Activated CD8-positive, alpha-beta memory T cell treated with anti-CD3 and anti-CD28 coated beads, Interleukin-2, amount 10 ng/mL, durations not matched to agents 7 days and 5 days (primary cell): ENCODE data around the gene AICDA. TPM values are rescaled to one million over a fixed set of nuclear protein-coding genes. Genes with fewer than 3 reads are reported as not detected.
"Not testable (repeated sequence)": the region's sequence is repeated elsewhere in the genome, so short reads cannot be mapped to it uniquely, and the experiment has no call there.

Experiments used
- ATAC-seq: fragments of 150-1000 bp; cut with Tn5 transposase; one replicate; pipeline ENCODE4 v1.10.0; 2021; ENCODE audit warnings: moderate library complexity
- CTCF ChIA-PET: fragments of 350-600 bp; sonication (Branson Sonifier 250); formaldehyde crosslinking; loops from one replicate; lab custom pipeline; 2021; ENCODE audit warnings: antibody characterized with exemption; lab: Charles Lee
- DNase-seq: peaks from one replicate; pipeline ENCODE4 v3.0.0-alpha.2; 2020
- H3K27ac Mint-ChIP-seq: one replicate; pipeline ENCODE4 v1.8.0; 2021; ENCODE audit warnings: mild to moderate bottlenecking, mixed read lengths
- H3K27me3 Mint-ChIP-seq: one replicate; pipeline ENCODE4 v1.8.0; 2021; ENCODE audit warnings: mixed read lengths
- H3K36me3 Mint-ChIP-seq: one replicate; pipeline ENCODE4 v1.8.0; 2021; ENCODE audit warnings: mild to moderate bottlenecking, mixed read lengths
- H3K4me1 Mint-ChIP-seq: one replicate; pipeline ENCODE4 v1.8.0; 2021; ENCODE audit warnings: mixed read lengths
- H3K4me3 Mint-ChIP-seq: one replicate; pipeline ENCODE4 v1.8.0; 2021; ENCODE audit warnings: mild to moderate bottlenecking, moderate library complexity, mixed read lengths
- H3K9me3 Mint-ChIP-seq: one replicate; pipeline ENCODE4 v1.8.0; 2022; ENCODE audit warnings: low read depth, mixed read lengths
- total RNA-seq, 2 experiments: library from RNA; stranded (reverse); gene quantifications; one replicate each; pipeline ENCODE4 v1.2.3, GENCODE V29; 2021

The AICDA gene
- total RNA-seq, 2 experiments from 2014 or later = not detected

GRCh38 chr12:8636581-8636980 is 23.9 kb upstream of the AICDA start:
- Mint-ChIP-seq H3K27me3 (peaks cover 75% of the 10 kb centered on the region), H3K27ac (no peak overlapping the region), H3K36me3 (no peaks in the 10 kb centered on the region), H3K4me1 (no peaks in the 10 kb centered on the region), H3K9me3 (no peaks in the 10 kb centered on the region), H3K4me3 (no peak overlapping the region)
- ATAC-seq (no peak), DNase-seq (no peak)
- CTCF ChIA-PET = no interaction called here

GRCh38 chr12:8636007-8636346 is 23.3 kb upstream of the AICDA start:
- H3K4me3 Mint-ChIP-seq, ATAC-seq, H3K4me1 Mint-ChIP-seq, DNase-seq, H3K36me3 Mint-ChIP-seq, H3K9me3 Mint-ChIP-seq, H3K27ac Mint-ChIP-seq, CTCF ChIA-PET: not testable (repeated sequence)
- H3K27me3 Mint-ChIP-seq = peaks cover 76% of the 10 kb centered on the region

- H3K36me3 Mint-ChIP-seq, H3K9me3 Mint-ChIP-seq, CTCF ChIA-PET, ATAC-seq, DNase-seq, H3K4me3 Mint-ChIP-seq, H3K4me1 Mint-ChIP-seq, H3K27ac Mint-ChIP-seq: not testable (repeated sequence)
- H3K27me3 Mint-ChIP-seq = peaks cover 76% of the 10 kb centered on the region
These were observed 22.8 kb upstream of the AICDA start for GRCh38 chr12:8635342-8636006.

GRCh38 chr12:8630131-8630530 is 17.5 kb upstream of the AICDA start:
- CTCF ChIA-PET = no interaction called here

GRCh38 chr12:8629486-8630033 is 16.9 kb upstream of the AICDA start:
- Mint-ChIP-seq H3K4me1 (no peaks in the 10 kb centered on the region), H3K4me3 (no peak overlapping the region), H3K9me3 (no peaks in the 10 kb centered on the region), H3K36me3 (no peaks in the 10 kb centered on the region), H3K27ac (no peak overlapping the region), H3K27me3 (peaks cover 48% of the 10 kb centered on the region)
- DNase-seq = no peak
- CTCF ChIA-PET = interaction anchor here (1.0 to 1.6 kb wide), 2 partner anchors 28 to 85 kb away, joined by 4 to 7 read pairs; no protein-coding TSS in a partner anchor
- no peak for ATAC-seq

More at GRCh38 chr12:8630131-8630530, 17.5 kb upstream of the AICDA start:
- Mint-ChIP-seq H3K4me1 (no peaks in the 10 kb centered on the region), H3K4me3 (no peak overlapping the region), H3K36me3 (no peaks in the 10 kb centered on the region), H3K27me3 (peaks cover 53% of the 10 kb centered on the region), H3K9me3 (no peaks in the 10 kb centered on the region), H3K27ac (no peak overlapping the region)
- DNase-seq = no peak
- no peak for ATAC-seq

DNA sequence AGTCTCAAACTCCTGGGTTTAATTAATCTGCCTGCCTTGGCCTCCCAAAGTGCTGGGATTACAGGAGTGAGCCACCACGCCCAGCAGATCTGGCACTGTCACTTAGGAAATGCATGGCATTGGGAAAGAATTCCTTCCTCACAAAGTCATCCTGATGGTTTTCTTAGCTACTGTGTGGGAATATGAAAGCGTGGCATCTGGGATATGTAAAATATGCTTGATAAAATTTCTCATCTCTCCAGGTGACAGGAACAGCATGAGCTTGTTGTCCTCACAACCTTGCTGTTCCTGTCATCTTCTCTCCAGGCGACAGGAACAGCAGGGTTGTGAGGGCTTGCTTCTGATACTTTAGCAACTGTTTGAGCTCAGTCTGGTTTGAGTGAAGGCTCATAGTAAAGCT is 16.1 kb upstream of the AICDA start:
- Mint-ChIP-seq H3K27me3 (peaks cover 43% of the 10 kb centered on the region), H3K36me3 (no peaks in the 10 kb centered on the region)
- CTCF ChIA-PET = interaction anchor here (1.0 to 1.6 kb wide), 3 partner anchors 14 to 84 kb away, joined by 4 to 7 read pairs (median 4); no protein-coding TSS in a partner anchor

DNA sequence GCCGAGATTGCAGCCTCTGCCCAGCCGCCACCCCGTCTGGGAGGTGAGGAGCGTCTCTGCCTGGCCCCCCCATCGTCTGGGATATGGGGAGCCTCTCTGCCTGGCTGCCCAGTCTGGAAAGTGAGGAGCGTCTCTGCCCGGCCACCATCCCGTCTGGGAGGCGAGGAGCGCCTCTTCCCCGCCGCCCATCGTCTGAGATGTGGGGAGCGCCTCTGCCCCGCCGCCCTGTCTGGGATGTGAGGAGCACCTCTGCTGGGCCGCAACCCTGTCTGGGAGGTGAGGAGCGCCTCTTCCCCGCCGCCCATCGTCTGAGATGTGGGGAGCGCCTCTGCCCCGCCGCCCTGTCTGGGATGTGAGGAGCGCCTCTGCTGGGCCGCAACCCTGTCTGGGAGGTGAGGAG is 12.1 kb upstream of the AICDA start:
- DNase-seq, CTCF ChIA-PET, H3K4me1 Mint-ChIP-seq, H3K27ac Mint-ChIP-seq, ATAC-seq, H3K9me3 Mint-ChIP-seq, H3K4me3 Mint-ChIP-seq, H3K36me3 Mint-ChIP-seq: not testable (repeated sequence)
- peaks cover 18% of the 10 kb centered on the region for H3K27me3 Mint-ChIP-seq

More for the DNA sequence above, 16.1 kb upstream of the AICDA start:
- DNase-seq = no peak
- ATAC-seq = no peak
- Mint-ChIP-seq H3K4me1 (no peaks in the 10 kb centered on the region), H3K4me3 (no peak overlapping the region), H3K9me3 (no peaks in the 10 kb centered on the region), H3K27ac (no peak overlapping the region)

GRCh38 chr12:8622646-8623045 is 10.0 kb upstream of the AICDA start:
- CTCF ChIA-PET = interaction anchor here (1.4 kb wide), 1 partner anchor 268 kb away, joined by 3 read pairs; no protein-coding TSS in a partner anchor
- DNase-seq = no peak
- ATAC-seq = no peak
- H3K4me3 Mint-ChIP-seq = no peak overlapping the region
- peaks cover 2% of the 10 kb centered on the region for H3K36me3 Mint-ChIP-seq
- H3K27me3 Mint-ChIP-seq = peaks cover 7% of the 10 kb centered on the region
- H3K27ac Mint-ChIP-seq = no peak overlapping the region
- H3K9me3 Mint-ChIP-seq = peaks cover 4% of the 10 kb centered on the region
- H3K4me1 Mint-ChIP-seq = no peaks in the 10 kb centered on the region

DNA sequence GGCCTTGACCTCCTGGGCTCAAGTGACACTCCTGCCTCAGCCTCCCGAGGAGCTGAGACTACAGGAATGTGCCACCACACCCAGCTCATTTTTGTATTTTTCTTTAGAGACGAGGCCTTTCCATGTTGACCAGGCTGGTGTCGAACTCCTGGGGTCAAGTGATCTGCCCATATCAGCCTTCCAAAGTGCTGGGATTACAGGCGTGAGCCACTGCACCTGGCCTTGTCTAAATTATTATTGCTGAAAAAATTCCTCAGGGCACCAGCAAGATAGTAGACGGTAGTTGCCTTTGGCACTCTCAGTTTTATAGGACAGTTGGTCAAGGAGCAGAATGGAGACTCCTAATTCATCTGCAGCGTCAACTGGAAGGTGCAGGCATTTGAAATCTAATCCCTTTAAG is 2.5 kb upstream of the AICDA start:
- no peak overlapping the region for H3K4me3 Mint-ChIP-seq
- H3K27me3 Mint-ChIP-seq = peaks cover 13% of the 10 kb centered on the region
- ATAC-seq (no peak), DNase-seq (no peak)
- CTCF ChIA-PET = interaction anchor here (0.7 kb wide), 1 partner anchor 71 kb away, joined by 3 read pairs; no protein-coding TSS in a partner anchor
- no peaks in the 10 kb centered on the region for H3K36me3 Mint-ChIP-seq
- no peaks in the 10 kb centered on the region for H3K4me1 Mint-ChIP-seq
- H3K27ac Mint-ChIP-seq = no peak overlapping the region
- no peaks in the 10 kb centered on the region for H3K9me3 Mint-ChIP-seq

GRCh38 chr12:8613881-8614280 is 1.2 kb upstream of the AICDA start:
- H3K4me1 Mint-ChIP-seq, H3K36me3 Mint-ChIP-seq, H3K9me3 Mint-ChIP-seq, H3K4me3 Mint-ChIP-seq, H3K27ac Mint-ChIP-seq, ATAC-seq, DNase-seq: not testable (repeated sequence)
- H3K27me3 Mint-ChIP-seq = peaks cover 10% of the 10 kb centered on the region
- CTCF ChIA-PET = interaction anchor here (1.0 to 6.4 kb wide), 2 partner anchors 10 to 69 kb away, joined by 4 to 38 read pairs; no protein-coding TSS in a partner anchor

- CTCF ChIA-PET = interaction anchor here (0.6 to 6.4 kb wide), 6 partner anchors 9 to 367 kb away, joined by 3 to 38 read pairs (median 4); no protein-coding TSS in a partner anchor
- Mint-ChIP-seq H3K36me3 (no peaks in the 10 kb centered on the region), H3K4me1 (peaks cover 7% of the 10 kb centered on the region), H3K27me3 (peaks cover 19% of the 10 kb centered on the region), H3K4me3 (no peak overlapping the region), H3K27ac (no peak overlapping the region), H3K9me3 (no peaks in the 10 kb centered on the region)
- peak; percentile 41 for DNase-seq
- ATAC-seq = no peak
These were observed 3.5 kb downstream of the AICDA start for GRCh38 chr12:8609061-8609570.

- peaks cover 7% of the 10 kb centered on the region for H3K4me1 Mint-ChIP-seq
- H3K36me3 Mint-ChIP-seq = no peaks in the 10 kb centered on the region
- ATAC-seq = no peak
- no peak for DNase-seq
- peaks cover 19% of the 10 kb centered on the region for H3K27me3 Mint-ChIP-seq
- no peak overlapping the region for H3K27ac Mint-ChIP-seq
- H3K9me3 Mint-ChIP-seq = no peaks in the 10 kb centered on the region
- CTCF ChIA-PET = no interaction called here
- H3K4me3 Mint-ChIP-seq = no peak overlapping the region
These were observed 5.8 kb downstream of the AICDA start for GRCh38 chr12:8606890-8607289.

GRCh38 chr12:8605057-8605456 is 7.6 kb downstream of the AICDA start:
- Mint-ChIP-seq H3K9me3 (no peaks in the 10 kb centered on the region), H3K27me3 (peaks cover 19% of the 10 kb centered on the region), H3K4me1 (peaks cover 7% of the 10 kb centered on the region), H3K4me3 (no peak overlapping the region), H3K36me3 (no peaks in the 10 kb centered on the region), H3K27ac (no peak overlapping the region)
- no peak for ATAC-seq
- CTCF ChIA-PET = no interaction called here
- DNase-seq = no peak

- no peak overlapping the region for H3K4me3 Mint-ChIP-seq
These were observed 8.8 kb downstream of the AICDA start for GRCh38 chr12:8603856-8604255.

More at GRCh38 chr12:8603856-8604255, 8.8 kb downstream of the AICDA start:
- ATAC-seq = no peak
- Mint-ChIP-seq H3K9me3 (no peaks in the 10 kb centered on the region), H3K27ac (no peak overlapping the region), H3K4me1 (no peaks in the 10 kb centered on the region), H3K36me3 (no peaks in the 10 kb centered on the region), H3K27me3 (peaks cover 24% of the 10 kb centered on the region)
- DNase-seq = no peak
- CTCF ChIA-PET = no interaction called here
